ENCODE results near the gene SLC24A3. TPM values are rescaled to one million over a fixed set of nuclear protein-coding genes. Genes with fewer than 3 reads are reported as not detected.

Gene SLC24A3
- total RNA-seq, 1 donor from 2014 or later = 13.1 TPM

GRCh38 chr20:19699180-19699971 lies 486.9 kb downstream of the SLC24A3 start:
- peaks cover 2% of the 10 kb centered on the region for H3K4me1 ChIP-seq
- no peaks in the 10 kb centered on the region for H3K27me3 ChIP-seq
- ATAC-seq = no peak
- no peak overlapping the region for H3K27ac ChIP-seq
- no peak for DNase-seq
- no peak for TF ChIP-seq CTCF (IDR thresholded peaks at IDR 0.05)
- intact Hi-C loops (cut with DNase I) = loop anchor here (10.0 kb wide), 2 partner anchors 45 to 295 kb away; no protein-coding TSS in a partner anchor
- H3K9me3 ChIP-seq = peaks cover 6% of the 10 kb centered on the region
- no peak overlapping the region for H3K4me3 ChIP-seq
- no peaks in the 10 kb centered on the region for H3K36me3 ChIP-seq

- no peak for TF ChIP-seq CTCF (IDR thresholded peaks at IDR 0.05)
- ATAC-seq = no peak
- H3K4me1 ChIP-seq = no peaks in the 10 kb centered on the region
Observed at GRCh38 chr20:19701429-19701828, 489.0 kb downstream of the SLC24A3 start.

GRCh38 chr20:19706463-19706862 lies 494.0 kb downstream of the SLC24A3 start:
- intact Hi-C loops (cut with DNase I) = no loop called here
- Histone ChIP-seq H3K4me3 (no peak overlapping the region), H3K36me3 (no peaks in the 10 kb centered on the region), H3K27ac (no peak overlapping the region), H3K4me1 (peaks cover 6% of the 10 kb centered on the region), H3K9me3 (peaks cover 6% of the 10 kb centered on the region), H3K27me3 (no peaks in the 10 kb centered on the region)
- no peak for DNase-seq
- ATAC-seq = peak; percentile 64
- no peak for TF ChIP-seq CTCF (IDR thresholded peaks at IDR 0.05)

More at GRCh38 chr20:19701429-19701828, 489.0 kb downstream of the SLC24A3 start:
- H3K27me3 ChIP-seq = no peaks in the 10 kb centered on the region
- H3K9me3 ChIP-seq = peaks cover 6% of the 10 kb centered on the region
- H3K4me3 ChIP-seq = no peak overlapping the region
- intact Hi-C loops (cut with DNase I) = no loop called here
- H3K27ac ChIP-seq = no peak overlapping the region
- no peak for DNase-seq
- H3K36me3 ChIP-seq = no peaks in the 10 kb centered on the region

GRCh38 chr20:19709635-19710335 lies 497.3 kb downstream of the SLC24A3 start:
- peaks cover 6% of the 10 kb centered on the region for H3K4me1 ChIP-seq
- no peaks in the 10 kb centered on the region for H3K9me3 ChIP-seq
- H3K36me3 ChIP-seq = no peaks in the 10 kb centered on the region
- intact Hi-C loops (cut with DNase I) = no loop called here
- H3K27me3 ChIP-seq = no peaks in the 10 kb centered on the region
- H3K4me3 ChIP-seq = no peak overlapping the region
- DNase-seq = no peak
- no peak overlapping the region for H3K27ac ChIP-seq
- no peak for ATAC-seq
- TF ChIP-seq CTCF (IDR thresholded peaks at IDR 0.05) = no peak

GRCh38 chr20:19710336-19711120 lies 498.1 kb downstream of the SLC24A3 start:
- intact Hi-C loops (cut with DNase I) = no loop called here
- H3K27ac ChIP-seq = no peak overlapping the region
- ATAC-seq (no peak), DNase-seq (no peak)
- H3K4me3 ChIP-seq = no peak overlapping the region
- no peaks in the 10 kb centered on the region for H3K9me3 ChIP-seq
- H3K4me1 ChIP-seq = peaks cover 6% of the 10 kb centered on the region
- no peaks in the 10 kb centered on the region for H3K27me3 ChIP-seq
- no peaks in the 10 kb centered on the region for H3K36me3 ChIP-seq
- no peak for TF ChIP-seq CTCF (IDR thresholded peaks at IDR 0.05)

Measured in upper lobe of right lung (tissue), 1 donor.